GM18909 (cell line): ENCODE results near the gene MEIS2.

ENCODE experiments used
- ATAC-seq: cut with Tn5 transposase; IDR thresholded peaks from one replicate; pipeline ENCODE4 v1.9.1; 2021; ENCODE audit warnings: mild to moderate bottlenecking; ENCODE audit not compliant: unreplicated experiment, poor library complexity

MEIS2 gene

DNA sequence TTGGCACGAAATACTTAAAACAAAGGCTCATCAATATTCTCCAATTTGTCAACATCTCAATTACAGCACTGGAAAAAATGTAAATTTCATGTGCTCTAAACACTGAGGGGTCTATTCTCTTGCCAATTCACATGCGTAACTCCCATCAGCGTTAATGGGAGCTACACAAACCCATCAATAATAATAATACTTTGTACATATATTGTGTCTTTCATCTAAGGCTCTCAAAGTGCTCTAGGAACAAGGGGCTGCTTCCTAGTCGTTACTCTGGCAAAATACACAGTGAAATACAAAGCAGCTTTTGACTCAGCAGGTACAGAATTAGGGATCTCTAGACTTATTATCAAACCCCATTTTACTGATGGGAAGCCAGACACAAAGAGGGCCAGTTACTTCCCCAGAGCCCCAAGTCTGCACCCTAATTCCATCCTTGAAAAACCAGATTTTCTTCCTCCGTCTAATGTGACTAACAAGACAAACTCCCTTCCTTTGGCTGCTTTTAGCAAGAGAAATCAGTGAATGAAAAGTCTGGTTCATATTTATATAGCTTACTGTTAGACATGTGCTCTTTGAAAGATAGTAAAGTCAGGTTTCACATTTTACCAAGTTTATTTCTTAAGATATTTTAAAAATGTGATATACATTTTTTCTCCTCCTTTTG, 20.0 kb downstream of the MEIS2 start:
- ATAC-seq, result no peak

DNA sequence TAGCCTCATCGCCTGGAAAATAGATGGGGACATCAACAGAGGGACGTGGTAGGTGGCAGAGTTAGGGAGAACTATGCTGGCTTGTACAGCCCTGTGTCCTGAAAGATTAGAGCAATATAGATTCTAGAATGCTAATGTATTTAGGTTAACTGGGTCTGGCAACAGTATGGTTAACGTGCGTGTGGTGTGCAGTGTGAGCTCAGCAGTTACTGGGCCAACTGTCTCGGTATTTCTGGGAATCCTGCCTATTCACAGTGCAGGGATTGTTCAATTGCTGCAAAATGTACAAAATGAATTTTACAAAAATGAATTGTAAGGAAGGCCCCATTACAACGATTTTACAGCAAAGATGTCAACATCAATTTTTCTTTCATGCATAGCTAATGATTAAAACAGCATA, 20.6 kb downstream of the MEIS2 start:
- no peak for ATAC-seq

DNA sequence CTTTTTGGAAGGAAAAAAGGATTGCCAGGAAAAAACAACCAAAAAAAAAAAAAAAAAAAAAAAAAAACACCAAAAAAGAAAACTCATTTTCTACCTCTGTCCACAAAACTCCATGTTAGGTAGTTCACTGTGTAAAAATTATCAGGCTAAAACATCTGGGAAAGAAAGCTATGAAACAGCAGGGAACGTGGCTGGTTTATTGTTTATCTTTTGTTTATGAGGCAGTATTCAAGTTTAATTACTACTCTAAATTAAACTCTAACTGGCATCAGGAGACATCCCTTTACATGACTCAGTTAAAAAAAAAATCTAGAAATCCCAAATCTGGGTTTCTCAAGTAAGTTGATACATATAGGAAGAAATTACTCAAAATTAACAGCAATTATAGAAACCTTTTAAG, 21.8 kb downstream of the MEIS2 start:
- ATAC-seq, result no peak

DNA sequence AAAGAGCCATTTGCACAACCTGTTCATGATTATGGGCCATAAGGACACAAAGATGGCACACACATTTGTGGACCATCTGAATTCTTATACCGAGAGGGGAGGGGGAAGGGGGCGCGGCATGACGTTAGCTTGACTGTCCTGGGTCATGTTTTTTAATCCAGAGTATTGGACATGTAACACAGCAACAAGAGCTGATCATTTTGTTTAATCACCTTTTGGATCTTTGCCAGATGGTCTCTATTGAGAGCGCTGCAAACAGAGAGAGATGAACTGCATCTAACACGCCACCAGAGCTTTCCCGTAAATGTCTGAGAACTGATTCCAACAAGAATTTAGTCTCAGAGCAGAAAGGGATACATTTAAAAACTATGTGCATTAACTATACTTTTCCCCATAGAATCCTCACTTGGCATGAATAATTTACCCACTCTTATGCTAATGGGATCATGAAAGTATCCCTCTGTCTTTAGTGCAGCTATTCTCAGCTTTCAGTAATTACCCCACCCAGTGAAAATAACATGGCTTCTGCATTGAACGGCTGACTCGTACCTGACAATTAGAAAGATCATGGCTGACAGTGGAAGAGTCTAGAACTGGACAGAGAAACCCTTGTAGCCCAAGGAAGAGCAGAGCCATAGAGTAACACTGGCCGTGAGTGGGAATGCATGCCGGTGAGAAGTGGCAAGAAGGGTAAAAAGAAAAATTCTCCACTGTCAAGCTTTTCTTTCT, 22.6 kb downstream of the MEIS2 start:
- no peak for ATAC-seq

DNA sequence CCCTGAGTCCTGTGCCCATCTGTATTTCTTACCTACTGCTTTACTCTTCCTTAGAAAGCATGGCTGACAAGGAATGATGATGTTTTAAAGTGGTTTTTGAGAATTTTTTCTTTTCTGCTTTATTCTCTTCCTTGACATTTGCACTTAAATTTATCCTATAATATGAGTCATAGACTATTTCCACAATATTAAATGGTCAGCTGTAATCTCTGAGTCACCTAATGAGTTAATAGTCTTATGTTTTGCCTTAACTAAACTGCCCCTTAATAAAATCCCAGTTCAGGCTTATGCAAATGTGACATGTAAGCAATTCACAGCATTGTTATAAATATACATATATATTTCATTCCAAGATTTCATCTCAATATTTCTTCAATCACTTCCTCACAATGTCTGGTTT, 23.8 kb downstream of the MEIS2 start:
- no peak for ATAC-seq

DNA sequence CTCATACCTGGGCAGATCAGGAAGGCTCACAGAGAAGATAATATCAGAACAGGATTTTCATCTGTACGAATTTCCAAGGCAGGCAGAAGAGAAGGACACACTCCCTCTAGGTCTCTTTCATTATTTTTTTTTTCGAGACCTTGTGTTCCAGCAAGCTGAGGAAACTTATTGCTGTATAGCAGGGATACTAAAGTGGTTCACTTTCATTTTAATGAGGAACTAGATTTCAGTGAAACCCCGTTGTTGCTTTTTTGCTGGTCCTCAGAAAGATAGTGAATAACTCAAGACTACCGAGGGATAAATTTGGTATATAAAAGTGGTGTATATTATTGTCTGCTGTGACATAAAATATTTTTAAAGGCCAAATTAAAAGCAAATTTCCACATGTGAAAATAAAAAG, 24.6 kb downstream of the MEIS2 start:
- no peak for ATAC-seq

DNA sequence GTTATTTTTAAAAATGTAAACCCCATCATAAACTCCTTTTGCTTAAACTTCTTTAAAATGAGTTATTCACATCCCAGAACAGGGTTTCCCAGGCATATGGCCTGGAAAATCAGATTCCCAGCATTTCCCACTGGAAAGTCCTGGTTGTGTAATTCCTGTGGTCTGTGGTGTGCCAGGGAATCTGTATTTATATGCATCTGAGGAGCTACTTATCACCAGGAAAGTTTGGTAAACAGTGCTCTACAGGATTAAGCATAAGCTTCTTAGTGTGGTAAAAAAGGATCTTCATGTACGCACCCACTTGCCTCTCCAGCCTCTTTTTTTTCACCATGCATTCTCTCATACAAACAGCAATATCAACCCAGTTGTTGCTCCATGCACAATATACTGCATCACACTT, 28.2 kb downstream of the MEIS2 start:
- ATAC-seq, result no peak

DNA sequence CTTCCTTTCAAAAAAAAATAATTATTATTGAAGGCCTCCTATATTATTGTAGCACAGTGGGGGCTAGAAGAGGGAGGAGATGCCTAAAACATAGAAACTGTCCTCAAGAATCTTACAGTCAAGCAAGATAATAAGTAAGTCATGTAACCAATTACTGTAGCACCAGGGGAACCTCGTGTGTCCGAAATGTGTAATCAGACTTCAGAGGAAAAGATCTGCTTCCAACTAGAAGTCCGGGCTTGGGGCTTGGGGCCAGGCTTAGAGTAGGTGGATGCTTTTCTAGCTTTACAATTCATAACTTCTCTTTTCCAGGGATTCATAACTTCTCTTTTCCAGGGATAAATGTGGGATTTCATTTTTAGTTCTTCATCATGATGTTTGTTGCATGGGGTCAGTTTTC, 29.2 kb downstream of the MEIS2 start:
- no peak for ATAC-seq

DNA sequence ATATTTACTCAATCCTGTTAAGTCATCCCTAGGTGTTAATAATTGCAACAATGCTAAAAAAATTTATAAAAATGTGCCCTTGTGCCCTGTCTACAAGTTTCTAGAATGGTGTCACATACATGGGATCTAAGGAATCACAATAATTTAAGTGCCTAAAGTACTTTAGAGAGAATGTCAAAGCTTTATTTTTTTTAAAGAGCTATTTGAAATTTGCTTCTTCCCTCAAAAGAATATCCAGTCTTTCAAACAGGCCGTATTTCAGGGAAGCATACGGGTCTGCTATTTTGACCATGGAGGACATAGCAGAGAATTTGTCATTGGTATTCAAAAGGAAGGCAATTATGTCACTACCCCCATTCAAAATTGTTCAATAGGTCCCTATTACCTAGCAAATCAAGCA, 29.7 kb downstream of the MEIS2 start:
- ATAC-seq, result no peak

DNA sequence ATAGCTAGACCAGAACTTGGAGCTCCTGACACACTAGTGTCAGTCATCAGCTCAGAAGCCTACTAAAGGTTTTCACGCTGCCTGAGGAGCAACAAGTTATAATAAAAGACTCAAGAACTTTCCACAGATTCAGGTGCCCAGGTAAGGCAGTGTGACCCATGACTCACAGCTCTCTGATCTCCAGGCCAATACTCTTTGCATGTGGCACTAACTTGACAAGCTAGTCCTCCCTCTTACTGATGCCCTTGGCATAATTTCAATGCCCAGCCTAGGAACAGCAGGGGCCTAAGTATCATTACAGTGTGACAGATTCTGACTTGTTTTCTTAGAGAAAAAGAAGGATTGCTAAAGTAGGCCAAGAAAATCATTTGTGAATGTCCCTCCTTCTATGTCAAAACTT, 38.4 kb downstream of the MEIS2 start:
- no peak for ATAC-seq

DNA sequence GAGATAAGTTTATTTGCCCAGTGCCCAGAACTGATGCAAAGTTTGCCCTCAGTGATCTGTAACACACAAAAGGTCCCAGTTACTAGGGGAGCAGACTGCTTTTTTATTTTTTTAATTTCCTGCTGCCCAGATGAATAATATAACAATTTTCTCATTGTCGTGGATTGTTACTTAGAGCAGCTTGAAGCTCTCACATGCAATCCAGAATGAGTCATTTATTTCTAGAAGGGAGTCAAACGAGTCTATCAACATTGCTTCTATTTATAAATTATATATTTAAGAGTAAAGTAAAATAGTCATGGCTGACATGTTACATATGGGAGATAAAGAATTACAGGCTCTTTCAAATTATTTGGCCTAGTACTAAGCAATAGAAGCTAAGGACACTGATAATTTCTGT, 41.3 kb downstream of the MEIS2 start:
- no peak for ATAC-seq

DNA sequence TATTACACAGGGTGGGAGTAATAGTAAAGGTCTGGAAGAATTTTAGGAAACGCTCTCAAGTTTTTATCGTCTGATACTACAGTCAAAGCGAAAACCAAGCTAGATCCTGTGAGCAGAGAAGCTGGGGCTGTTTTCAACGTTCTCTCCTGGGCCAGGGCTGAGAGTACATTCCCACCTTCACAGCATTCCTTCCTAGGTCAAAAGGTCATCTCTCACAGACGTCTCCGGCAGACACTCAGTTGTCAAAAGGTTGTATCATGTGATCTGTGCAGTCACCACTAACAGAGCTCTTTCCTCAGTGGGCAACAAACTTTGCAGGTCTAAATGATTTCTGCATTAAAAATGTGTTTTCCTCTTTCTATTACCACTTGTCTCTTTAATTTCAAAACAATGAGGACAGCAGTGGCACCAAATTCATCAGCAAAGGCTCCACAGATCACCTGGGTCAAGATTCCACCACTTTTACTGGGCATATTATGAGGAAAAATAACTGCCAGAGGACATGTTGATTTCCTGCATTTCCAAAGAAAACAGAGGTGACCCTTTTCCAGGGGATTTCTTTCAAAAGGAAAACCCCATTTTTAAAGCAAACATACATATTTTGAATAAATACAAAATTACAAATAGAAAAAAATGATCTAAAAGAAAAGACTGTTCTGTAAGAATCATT, 41.9 kb downstream of the MEIS2 start:
- ATAC-seq, result no peak

DNA sequence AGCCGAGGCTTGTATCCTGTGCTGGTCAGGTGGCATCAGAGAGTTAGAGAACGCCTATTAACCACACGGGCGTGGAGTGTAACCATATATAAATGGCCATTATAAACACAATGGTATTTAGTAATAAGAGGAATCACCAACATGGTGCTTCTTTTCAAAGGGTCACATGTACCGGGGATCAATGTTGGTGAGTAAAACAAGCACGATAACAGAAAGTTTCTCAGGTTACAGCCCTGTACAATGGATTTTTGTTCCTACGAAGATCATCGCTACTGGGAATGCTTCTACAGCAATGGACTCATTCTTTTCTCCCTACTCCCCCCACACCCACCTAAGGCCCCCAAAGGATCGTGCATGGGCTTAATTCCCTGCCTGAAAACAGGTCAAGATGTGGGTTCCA, 42.5 kb downstream of the MEIS2 start:
- ATAC-seq, result no peak

DNA sequence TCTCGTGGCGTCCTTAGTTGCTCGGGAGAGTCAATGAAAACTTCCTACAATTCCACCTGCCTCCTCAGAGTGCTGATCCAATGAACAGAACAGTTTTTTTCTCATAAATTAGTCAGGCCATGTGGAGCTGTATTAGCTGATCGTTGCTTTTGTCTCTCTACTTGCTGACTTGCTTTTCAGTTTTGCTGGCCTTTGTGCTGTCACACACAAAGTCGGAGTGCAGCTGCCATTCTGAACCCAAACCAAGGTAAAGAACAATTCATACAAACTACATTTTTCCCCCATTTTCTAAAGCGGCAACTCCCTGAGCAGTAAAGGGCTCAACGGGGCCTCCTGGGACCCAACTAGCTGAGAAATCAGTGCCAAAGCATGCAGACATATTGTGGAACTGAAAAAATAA, 43.1 kb downstream of the MEIS2 start:
- no peak for ATAC-seq

DNA sequence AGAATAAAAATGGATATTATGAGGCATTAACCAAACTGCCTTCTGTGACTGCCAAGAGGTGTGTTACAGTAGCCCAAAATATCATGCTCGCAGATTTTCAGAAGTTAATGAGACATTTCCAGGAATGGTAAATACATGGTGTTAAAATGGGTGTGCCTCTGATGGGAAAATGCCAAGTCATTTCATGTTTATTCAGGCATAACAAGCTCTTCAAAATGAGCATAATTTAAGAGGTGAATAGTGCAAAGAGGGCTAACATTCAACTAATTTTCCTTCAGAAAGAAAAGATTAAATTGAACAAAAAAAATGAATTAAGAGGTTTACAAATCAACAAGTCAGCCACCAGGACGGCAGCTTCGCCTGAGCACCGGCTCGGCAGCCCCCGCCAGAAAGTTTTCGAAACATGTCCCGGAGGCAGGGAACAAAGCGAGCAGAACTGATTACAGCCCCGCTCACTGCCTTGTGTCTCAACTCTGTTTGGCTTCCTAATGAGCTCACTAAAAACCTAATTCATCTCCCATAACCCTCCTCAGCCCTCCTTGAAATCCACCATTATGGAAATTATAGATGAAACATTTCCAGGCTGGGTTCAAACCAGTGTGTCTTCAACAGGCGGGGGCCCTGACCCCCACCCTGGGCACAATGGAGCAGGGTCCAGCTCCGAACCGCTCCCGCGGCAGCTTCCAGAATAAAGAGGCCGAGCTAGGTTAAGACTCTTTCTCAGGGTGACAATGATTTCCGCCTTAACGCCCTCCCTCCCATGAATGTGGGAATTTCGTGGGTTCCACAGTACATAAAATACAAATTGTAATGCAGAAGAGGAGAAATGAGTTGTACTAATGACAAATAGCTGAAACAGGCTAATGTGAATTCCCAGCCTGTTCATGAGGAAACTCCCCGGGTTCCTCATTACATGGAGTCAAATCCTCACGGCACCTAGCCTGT, 43.9 kb downstream of the MEIS2 start:
- no peak for ATAC-seq

DNA sequence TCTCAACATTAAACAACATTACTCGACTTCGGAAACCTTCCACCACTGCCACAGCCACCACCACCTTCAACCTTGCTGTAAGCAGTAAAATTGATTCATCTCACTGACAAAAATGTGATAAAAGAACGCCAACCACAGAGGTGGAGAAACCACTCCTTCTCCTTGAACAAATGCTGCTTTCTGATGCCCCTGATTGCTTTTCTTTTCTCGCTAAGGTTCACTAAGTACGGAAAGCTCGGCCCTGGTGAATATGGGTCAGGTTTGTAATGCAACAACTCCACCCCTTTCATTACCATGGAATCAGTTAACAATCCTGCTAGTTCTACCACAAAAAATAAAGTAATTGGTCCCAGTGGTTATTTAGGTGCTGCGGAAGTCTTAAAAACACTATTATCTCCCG, 44.9 kb downstream of the MEIS2 start:
- no peak for ATAC-seq

DNA sequence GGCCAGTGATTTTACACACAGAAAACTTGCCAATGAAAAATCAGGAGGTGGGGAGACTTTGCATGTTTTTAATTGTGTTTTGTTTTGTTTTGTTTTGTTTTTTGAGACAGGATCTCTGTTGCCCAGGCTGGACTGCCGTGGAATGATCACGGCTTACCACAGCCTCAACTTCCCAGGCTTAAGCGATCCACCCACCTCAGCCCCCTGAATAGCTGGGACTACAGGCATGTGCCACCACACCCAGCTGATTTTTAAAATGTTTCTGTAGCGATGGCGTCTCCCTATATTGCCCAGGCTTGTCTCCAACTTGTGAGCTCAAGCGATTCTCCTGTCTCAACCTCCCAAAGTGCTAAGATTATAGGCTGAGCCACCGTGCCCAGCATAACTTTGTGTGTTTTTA, 46.0 kb downstream of the MEIS2 start:
- ATAC-seq, result no peak

DNA sequence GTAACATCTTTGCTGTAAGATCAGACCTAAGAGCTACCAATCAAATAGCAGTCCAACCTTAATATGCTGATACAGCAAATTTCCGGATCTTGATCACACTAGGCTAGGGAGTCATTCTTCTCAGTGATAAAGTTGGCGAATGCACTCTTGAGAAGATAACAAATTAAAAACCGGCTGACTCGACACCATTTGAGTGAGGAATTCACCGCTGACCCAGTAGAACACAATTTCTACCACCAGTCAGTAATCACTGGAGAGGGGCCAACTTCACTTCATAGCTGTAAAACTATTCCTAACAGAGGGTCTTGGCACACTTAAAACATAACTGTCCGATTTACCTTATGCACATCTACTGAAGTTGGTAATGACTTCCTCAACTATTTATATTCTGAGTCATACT, 47.2 kb downstream of the MEIS2 start:
- ATAC-seq, result no peak

DNA sequence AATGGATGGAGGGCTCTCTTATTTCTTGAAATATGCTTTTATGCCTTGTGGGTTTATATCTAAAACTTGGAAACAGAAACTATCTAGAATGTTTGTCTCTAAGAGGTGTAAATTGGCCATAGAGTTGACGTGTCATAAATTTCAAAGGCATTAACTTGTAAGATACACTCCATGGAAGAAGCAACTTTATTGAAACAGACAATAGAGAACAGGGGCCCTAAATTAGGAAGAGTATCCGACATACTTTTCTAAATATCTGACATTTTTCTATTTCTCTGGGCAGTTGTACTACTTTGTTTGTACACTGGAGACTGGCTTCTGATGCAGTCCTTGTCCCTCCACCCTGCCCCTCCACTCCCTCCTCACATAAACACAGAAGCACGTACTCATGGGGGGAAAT, 50.0 kb downstream of the MEIS2 start:
- ATAC-seq, result no peak

DNA sequence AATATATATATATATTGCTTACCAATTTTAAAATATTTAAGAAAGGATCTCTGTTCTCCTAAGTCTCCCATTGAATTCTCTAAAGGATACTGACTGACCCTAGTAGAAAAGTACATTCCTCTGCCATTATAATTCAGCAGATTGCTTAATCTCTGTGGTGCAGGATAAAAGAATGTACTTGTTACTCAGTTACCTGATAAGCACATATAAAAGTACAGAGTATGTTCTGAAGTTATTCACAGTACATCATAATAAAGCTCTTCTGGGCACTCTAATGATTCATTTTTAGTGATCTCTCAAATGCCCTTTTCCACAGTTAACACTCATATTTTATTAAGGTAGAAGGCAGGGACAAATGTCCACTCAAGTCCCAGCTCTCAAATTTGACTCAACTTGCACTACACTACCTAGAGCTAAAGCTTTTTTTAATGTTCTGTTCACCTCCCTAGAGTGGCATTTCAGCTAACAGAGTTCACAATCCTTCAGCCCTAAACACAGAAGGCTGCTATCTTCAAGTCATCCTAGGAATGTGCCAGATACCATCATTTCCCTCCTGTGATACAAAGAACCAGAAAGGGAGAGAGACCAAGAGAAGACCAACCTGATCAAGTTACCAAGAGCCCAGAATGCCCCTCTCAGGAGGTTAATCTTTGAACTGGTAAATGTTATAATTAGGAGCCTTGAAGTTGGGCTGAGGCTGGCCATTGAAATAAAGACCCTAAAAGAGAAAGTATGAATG, 53.3 kb downstream of the MEIS2 start:
- no peak for ATAC-seq
